Progenitor cell of endocrine pancreas (in vitro differentiated cells): ENCODE data around the gene FAM241A. TPM values are rescaled to one million over a fixed set of nuclear protein-coding genes. Genes with fewer than 3 reads are reported as not detected.

ENCODE experiments used
- DNase-seq: peaks from one replicate; pipeline ENCODE4 v3.0.0; 2021; ENCODE audit warnings: low spot score; ENCODE audit not compliant: unreplicated experiment
- H3K27ac Mint-ChIP-seq: 2 replicates; pipeline ENCODE4 v1.8.0; 2021; ENCODE audit warnings: mild to moderate bottlenecking, moderate library complexity, mixed read lengths
- H3K27me3 Mint-ChIP-seq: 2 replicates; pipeline ENCODE4 v1.8.0; 2021; ENCODE audit warnings: mixed read lengths
- H3K36me3 Mint-ChIP-seq: 2 replicates; pipeline ENCODE4 v1.8.0; 2022; ENCODE audit warnings: mixed read lengths; ENCODE audit not compliant: insufficient read depth
- H3K4me1 Mint-ChIP-seq: 2 replicates; pipeline ENCODE4 v1.8.0; 2021; ENCODE audit warnings: low read depth, mixed read lengths
- H3K4me3 Mint-ChIP-seq: 2 replicates; pipeline ENCODE4 v1.8.0; 2021; ENCODE audit warnings: low read depth, mild to moderate bottlenecking, moderate library complexity, mixed read lengths
- H3K9me3 Mint-ChIP-seq: 2 replicates; pipeline ENCODE4 v1.8.0; 2021; ENCODE audit warnings: low read depth, mixed read lengths
- total RNA-seq: library from RNA; stranded (reverse); gene quantifications from 2 replicates; pipeline ENCODE4 v1.2.1, GENCODE V29; 2021
- TF ChIP-seq, protein P1 (sequence below): fragments of 200-600 bp; sonication (generic); IDR thresholded peaks from one replicate; pipeline ENCODE4 v1.5.0; 2021; ENCODE audit warnings: antibody characterized with exemption, mild to moderate bottlenecking; ENCODE audit not compliant: unreplicated experiment

Gene FAM241A
- total RNA-seq, 1 donor from 2014 or later, result 0.22 TPM

DNA sequence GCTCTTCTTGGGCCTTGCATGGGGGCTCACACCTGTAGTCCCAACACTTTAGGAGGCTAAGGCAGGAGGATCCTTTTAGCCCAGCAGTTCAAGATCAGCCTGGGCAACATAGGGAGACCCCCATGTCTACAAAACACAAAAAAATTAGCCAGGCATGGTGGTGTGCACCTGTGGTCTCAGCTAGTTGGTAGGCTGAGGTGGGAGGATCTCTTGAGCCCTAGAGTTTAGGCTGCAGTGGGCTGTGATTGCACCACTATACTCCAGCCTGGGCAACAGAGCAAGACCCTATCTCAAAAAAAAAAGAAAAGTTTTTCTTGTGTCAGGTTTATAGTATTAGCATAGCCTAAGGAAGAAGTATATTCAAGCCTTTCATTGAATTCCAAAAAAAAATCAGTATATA lies 30.8 kb upstream of the FAM241A start:
- Mint-ChIP-seq H3K27me3 (no peaks in the 10 kb centered on the region), H3K4me1 (peaks cover 12% of the 10 kb centered on the region), H3K9me3 (peaks cover under 1% of the 10 kb centered on the region), H3K36me3 (no peaks in the 10 kb centered on the region), H3K27ac (peak overlapping the region; percentile 64), H3K4me3 (no peak overlapping the region)
- TF ChIP-seq, protein P1, sequence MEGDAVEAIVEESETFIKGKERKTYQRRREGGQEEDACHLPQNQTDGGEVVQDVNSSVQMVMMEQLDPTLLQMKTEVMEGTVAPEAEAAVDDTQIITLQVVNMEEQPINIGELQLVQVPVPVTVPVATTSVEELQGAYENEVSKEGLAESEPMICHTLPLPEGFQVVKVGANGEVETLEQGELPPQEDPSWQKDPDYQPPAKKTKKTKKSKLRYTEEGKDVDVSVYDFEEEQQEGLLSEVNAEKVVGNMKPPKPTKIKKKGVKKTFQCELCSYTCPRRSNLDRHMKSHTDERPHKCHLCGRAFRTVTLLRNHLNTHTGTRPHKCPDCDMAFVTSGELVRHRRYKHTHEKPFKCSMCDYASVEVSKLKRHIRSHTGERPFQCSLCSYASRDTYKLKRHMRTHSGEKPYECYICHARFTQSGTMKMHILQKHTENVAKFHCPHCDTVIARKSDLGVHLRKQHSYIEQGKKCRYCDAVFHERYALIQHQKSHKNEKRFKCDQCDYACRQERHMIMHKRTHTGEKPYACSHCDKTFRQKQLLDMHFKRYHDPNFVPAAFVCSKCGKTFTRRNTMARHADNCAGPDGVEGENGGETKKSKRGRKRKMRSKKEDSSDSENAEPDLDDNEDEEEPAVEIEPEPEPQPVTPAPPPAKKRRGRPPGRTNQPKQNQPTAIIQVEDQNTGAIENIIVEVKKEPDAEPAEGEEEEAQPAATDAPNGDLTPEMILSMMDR, result no peak
- DNase-seq, result no peak

DNA sequence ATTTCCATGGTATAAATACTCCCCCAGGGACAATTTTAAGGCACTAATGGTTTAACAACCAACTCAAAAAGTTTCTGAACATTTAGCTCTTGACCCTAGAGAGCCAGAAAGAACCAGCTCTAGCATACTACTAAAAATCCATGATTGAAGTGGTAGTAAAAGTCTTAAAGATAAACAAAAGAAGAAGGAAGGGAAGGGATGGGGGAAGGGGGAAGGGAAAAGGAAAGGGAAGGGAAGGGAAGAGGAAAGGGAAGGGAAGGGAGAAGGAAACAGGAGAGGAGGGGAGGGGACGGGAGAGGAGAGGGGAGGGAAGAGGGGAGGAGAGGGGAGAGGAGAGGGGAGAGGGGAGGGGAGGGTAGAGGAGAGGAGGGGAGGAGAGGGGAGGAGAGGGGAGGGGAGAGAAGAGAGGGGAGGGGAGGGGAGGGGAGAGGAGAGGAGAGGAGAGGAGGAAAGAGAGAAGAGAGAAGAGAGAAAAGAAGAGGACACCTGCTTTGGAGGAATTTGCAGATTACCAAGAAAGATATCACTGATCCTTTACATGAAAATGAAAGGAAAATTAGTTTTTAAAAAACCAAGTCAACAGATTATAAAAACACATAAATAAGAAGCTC lies 26.4 kb upstream of the FAM241A start:
- Mint-ChIP-seq H3K27me3 (no peaks in the 10 kb centered on the region), H3K36me3 (no peaks in the 10 kb centered on the region), H3K27ac (no peak overlapping the region)

DNA sequence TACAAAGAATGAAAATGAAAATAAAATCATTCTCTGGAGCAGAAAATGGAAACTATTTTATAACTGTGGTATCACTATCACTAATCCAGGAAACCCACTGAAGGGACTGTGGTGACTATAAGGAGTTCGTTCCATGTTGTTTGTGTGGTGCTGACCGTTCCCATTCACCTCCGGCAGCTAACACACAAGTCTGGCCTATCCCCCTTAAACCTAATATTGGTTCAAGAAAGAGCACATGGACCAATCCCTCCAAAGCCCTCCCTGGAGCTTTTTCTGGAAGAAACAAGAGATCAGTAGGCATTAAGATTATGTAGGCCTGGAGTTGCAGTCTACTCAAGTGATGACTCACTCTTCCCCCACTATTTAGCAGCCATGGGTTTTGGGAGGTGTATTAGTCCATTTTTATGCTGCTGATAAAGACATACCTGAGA lies 25.9 kb upstream of the FAM241A start:
- H3K9me3 Mint-ChIP-seq, result peaks cover 4% of the 10 kb centered on the region
- no peak for DNase-seq
- H3K4me3 Mint-ChIP-seq, result no peak overlapping the region
- H3K4me1 Mint-ChIP-seq, result no peaks in the 10 kb centered on the region
- H3K36me3 Mint-ChIP-seq, result no peaks in the 10 kb centered on the region
- TF ChIP-seq, protein P1, result no peak
- no peak overlapping the region for H3K27ac Mint-ChIP-seq
- H3K27me3 Mint-ChIP-seq, result no peaks in the 10 kb centered on the region

More for the DNA sequence above, 26.4 kb upstream of the FAM241A start:
- TF ChIP-seq, protein P1, result no peak
- H3K4me3 Mint-ChIP-seq, result no peak overlapping the region
- no peak for DNase-seq
- H3K4me1 Mint-ChIP-seq, result no peaks in the 10 kb centered on the region
- peaks cover 4% of the 10 kb centered on the region for H3K9me3 Mint-ChIP-seq

DNA sequence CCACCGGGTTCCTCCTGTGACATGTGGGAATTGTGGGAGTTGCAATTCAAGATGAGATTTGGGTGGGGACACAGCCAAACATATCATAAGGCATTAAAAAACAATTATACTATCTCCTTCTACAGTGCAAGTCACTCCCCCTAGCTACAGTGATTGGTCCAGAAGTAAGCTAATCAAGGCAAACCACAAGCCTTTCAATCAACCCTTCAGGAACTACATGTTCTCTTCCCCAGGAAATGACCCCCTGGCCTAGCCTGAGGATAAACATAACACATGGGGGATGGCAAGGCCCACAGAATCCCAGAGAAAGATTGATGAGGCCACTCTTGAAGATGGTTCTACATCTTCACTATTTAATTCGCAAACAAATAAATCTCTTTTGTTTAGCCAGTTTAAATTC lies 25.2 kb upstream of the FAM241A start:
- H3K36me3 Mint-ChIP-seq, result no peaks in the 10 kb centered on the region
- no peak overlapping the region for H3K4me3 Mint-ChIP-seq
- TF ChIP-seq, protein P1, result no peak
- no peaks in the 10 kb centered on the region for H3K4me1 Mint-ChIP-seq
- no peak overlapping the region for H3K27ac Mint-ChIP-seq
- H3K9me3 Mint-ChIP-seq, result peaks cover 4% of the 10 kb centered on the region
- no peak for DNase-seq
- no peaks in the 10 kb centered on the region for H3K27me3 Mint-ChIP-seq

DNA sequence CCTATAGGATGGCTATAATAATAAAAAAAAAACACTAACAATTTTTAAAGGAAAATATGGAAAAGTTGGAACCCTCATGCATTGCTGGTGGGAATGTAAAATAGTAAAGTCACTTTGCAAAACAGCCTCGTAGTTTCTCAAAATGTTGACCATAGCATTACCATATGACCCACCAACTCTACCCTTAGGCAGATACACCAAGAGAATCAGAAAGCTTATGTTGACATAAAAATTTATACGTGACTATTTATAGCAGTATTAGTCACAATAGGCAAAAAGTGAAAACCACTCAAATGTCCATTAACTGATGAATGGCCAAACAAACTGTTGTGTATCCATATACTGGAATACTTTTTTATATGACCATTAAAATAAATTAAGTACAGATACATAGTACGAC lies 19.8 kb upstream of the FAM241A start:
- no peak for DNase-seq
- Mint-ChIP-seq H3K4me3 (no peak overlapping the region), H3K4me1 (no peaks in the 10 kb centered on the region), H3K36me3 (no peaks in the 10 kb centered on the region), H3K27ac (no peak overlapping the region), H3K9me3 (no peaks in the 10 kb centered on the region), H3K27me3 (peaks cover 6% of the 10 kb centered on the region)
- TF ChIP-seq, protein P1, result no peak
